Esophagus mucosa (tissue), 1 donor: Measurements from ENCODE around the gene ENPP3. TPM values are rescaled to one million over a fixed set of nuclear protein-coding genes. Genes with fewer than 3 reads are reported as not detected.
"Not testable (repeated sequence)": the region's sequence is repeated elsewhere in the genome, so short reads cannot be mapped to it uniquely, and the experiment has no call there.

ENCODE experiments used
- ATAC-seq: fragments of 200-7000 bp; cut with Tn5 transposase; one replicate; pipeline ENCODE4 v1.9.1; 2020
- total RNA-seq: library from RNA; stranded (reverse); gene quantifications from one replicate; pipeline ENCODE4 v1.2.4, GENCODE V29; 2023
- donor health status: DM: yes; HTN: yes; CAD: no.

ENPP3 gene
- total RNA-seq, 1 donor from 2014 or later, result 0.24 TPM

GRCh38 chr6:131687022-131687421, 49.9 kb downstream of the ENPP3 start:
- no peak for ATAC-seq

GRCh38 chr6:131688286-131688685, 51.2 kb downstream of the ENPP3 start:
- ATAC-seq, result no peak

- ATAC-seq, result no peak
These were observed 54.9 kb downstream of the ENPP3 start for GRCh38 chr6:131692031-131692430.

- ATAC-seq, result no peak
These were observed 55.5 kb downstream of the ENPP3 start for GRCh38 chr6:131692589-131692988.

GRCh38 chr6:131693384-131693783, 56.3 kb downstream of the ENPP3 start:
- no peak for ATAC-seq

- peak; percentile 65 for ATAC-seq
These were observed 57.8 kb downstream of the ENPP3 start for GRCh38 chr6:131694832-131695426.

GRCh38 chr6:131696956-131697355, 59.9 kb downstream of the ENPP3 start:
- no peak for ATAC-seq

GRCh38 chr6:131700851-131701250, 63.7 kb downstream of the ENPP3 start:
- not testable (repeated sequence) for ATAC-seq

- not testable (repeated sequence) for ATAC-seq
These were observed 66.8 kb downstream of the ENPP3 start for GRCh38 chr6:131703905-131704304.

- not testable (repeated sequence) for ATAC-seq
These were observed 73.8 kb downstream of the ENPP3 start, which contains the start of gene CTAGE9 for GRCh38 chr6:131710917-131711316. Gene CTAGE9 (minus strand): TSS chr6:131711017. CDS start chr6:131711017, 0 bp downstream.

GRCh38 chr6:131715567-131715966, 78.5 kb downstream of the ENPP3 start:
- not testable (repeated sequence) for ATAC-seq

GRCh38 chr6:131717836-131718542, 80.9 kb downstream of the ENPP3 start:
- ATAC-seq, result no peak

GRCh38 chr6:131721161-131721560, 84.1 kb downstream of the ENPP3 start:
- no peak for ATAC-seq

- ATAC-seq, result no peak
These were observed 87.0 kb downstream of the ENPP3 start for GRCh38 chr6:131724114-131724513.

- ATAC-seq, result no peak
These were observed 90.4 kb downstream of the ENPP3 start for GRCh38 chr6:131727467-131727866.

GRCh38 chr6:131727868-131728267, 90.8 kb downstream of the ENPP3 start:
- ATAC-seq, result no peak

GRCh38 chr6:131728296-131728939, 91.3 kb downstream of the ENPP3 start:
- ATAC-seq, result no peak

GRCh38 chr6:131729550-131729949, 92.4 kb downstream of the ENPP3 start:
- ATAC-seq, result no peak

GRCh38 chr6:131730264-131730663, 93.2 kb downstream of the ENPP3 start:
- ATAC-seq, result no peak

- ATAC-seq, result no peak
These were observed 94.1 kb downstream of the ENPP3 start for GRCh38 chr6:131731224-131731623.

- ATAC-seq, result no peak
These were observed 96.4 kb downstream of the ENPP3 start for GRCh38 chr6:131733376-131734016.

- ATAC-seq, result no peak
These were observed 99.0 kb downstream of the ENPP3 start for GRCh38 chr6:131736003-131736596.

- ATAC-seq, result no peak
These were observed 99.7 kb downstream of the ENPP3 start for GRCh38 chr6:131736811-131737210.
